Prostate gland (tissue), 2 donors: ENCODE measurements around the gene MYH4.

ENCODE experiments used
- POLR2A ChIP-seq: fragments of 450-650 bp; IDR thresholded peaks from one replicate; pipeline ENCODE4 v1.6.1; 2016; ENCODE audit warnings: antibody characterized with exemption, mild to moderate bottlenecking
- POLR2AphosphoS5 ChIP-seq: sonication (generic); formaldehyde crosslinking; IDR thresholded peaks from one replicate; pipeline ENCODE4 v1.6.1; 2017; ENCODE audit warnings: antibody characterized with exemption
- TF ChIP-seq, protein P1 (sequence below), 4 experiments: fragments of 200-600 bp in 2 of 4; fragments of 450-650 bp in 2 of 4; sonication (generic) in 2 of 4; IDR thresholded peaks; 1 replicate in 3 of 4; 2 replicates in 1 of 4; pipeline ENCODE4 v1.5.1; 2016 to 2019; ENCODE audit warnings: antibody characterized with exemption in 4 of 4, mild to moderate bottlenecking in 2 of 4, moderate library complexity in 2 of 4

DNA sequence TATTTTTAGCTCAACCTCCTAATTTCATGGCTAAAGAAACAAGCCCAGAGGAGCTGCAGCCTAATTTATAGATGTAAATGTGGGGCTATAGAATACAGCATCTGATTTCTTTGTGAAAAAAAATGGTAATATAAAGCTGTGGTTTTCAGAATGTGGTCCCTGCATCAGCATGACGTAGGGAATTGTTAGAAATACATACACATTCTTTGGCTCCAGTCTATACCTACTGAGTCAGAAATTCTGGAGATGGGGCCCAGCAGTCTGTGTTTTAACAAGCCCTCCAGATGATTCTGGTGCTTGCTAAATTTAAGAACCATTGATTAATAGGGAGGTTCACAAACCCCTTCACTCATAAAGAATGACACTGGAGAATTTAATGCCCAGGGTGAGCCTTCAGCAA lies 29.5 kb downstream of the MYH4 start:
- TF ChIP-seq, protein P1, sequence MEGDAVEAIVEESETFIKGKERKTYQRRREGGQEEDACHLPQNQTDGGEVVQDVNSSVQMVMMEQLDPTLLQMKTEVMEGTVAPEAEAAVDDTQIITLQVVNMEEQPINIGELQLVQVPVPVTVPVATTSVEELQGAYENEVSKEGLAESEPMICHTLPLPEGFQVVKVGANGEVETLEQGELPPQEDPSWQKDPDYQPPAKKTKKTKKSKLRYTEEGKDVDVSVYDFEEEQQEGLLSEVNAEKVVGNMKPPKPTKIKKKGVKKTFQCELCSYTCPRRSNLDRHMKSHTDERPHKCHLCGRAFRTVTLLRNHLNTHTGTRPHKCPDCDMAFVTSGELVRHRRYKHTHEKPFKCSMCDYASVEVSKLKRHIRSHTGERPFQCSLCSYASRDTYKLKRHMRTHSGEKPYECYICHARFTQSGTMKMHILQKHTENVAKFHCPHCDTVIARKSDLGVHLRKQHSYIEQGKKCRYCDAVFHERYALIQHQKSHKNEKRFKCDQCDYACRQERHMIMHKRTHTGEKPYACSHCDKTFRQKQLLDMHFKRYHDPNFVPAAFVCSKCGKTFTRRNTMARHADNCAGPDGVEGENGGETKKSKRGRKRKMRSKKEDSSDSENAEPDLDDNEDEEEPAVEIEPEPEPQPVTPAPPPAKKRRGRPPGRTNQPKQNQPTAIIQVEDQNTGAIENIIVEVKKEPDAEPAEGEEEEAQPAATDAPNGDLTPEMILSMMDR (IDR thresholded peaks at IDR 0.05): no peak
- TF ChIP-seq POLR2A: no peak
- no peak for TF ChIP-seq POLR2AphosphoS5
